Panc1 (cell line): ENCODE results near the gene AFG1L. TPM values are rescaled to one million over a fixed set of nuclear protein-coding genes. Genes with fewer than 3 reads are reported as not detected.

Experiments
- ATAC-seq: fragments of 200-7000 bp; cut with Tn5 transposase; 2 replicates; pipeline ENCODE4 v1.9.1; 2020; ENCODE audit warnings: mild to moderate bottlenecking, moderate library complexity
- BruUV-seq: library from RNA; stranded (reverse); fragments of 400-500 nt; replicated peaks from 2 replicates; lab custom pipeline; 2021; lab: Mats Ljungman, UMichigan
- CTCF ChIA-PET: fragments of 300-600 bp; sonication (Branson Sonifier 250); formaldehyde crosslinking; loops from one replicate; lab custom pipeline; 2022; ENCODE audit warnings: antibody characterized with exemption; lab: Charles Lee
- POLR2A ChIA-PET: fragments of 300-600 bp; sonication (Branson Sonifier 250); formaldehyde crosslinking; loops from one replicate; lab custom pipeline; 2022; ENCODE audit warnings: antibody characterized with exemption; lab: Charles Lee
- DNase-seq: peaks from one replicate; pipeline ENCODE4 v3.0.0-alpha.2; 2010; ENCODE audit warnings: low read depth, low spot score
- H3K27ac ChIP-seq: 2 replicates; pipeline ENCODE4 v1.5.1; 2011; ENCODE audit warnings: mild to moderate bottlenecking, low read length, inconsistent platforms
- H3K27me3 ChIP-seq: fragments of 200-500 bp; sonication (Bioruptor generic); 2 replicates; pipeline ENCODE4 v1.6.0; 2014; ENCODE audit warnings: low read length, inconsistent platforms; ENCODE audit not compliant: control insufficient read depth, insufficient read depth
- H3K36me3 ChIP-seq: fragments of 200-500 bp; sonication (Bioruptor generic); 2 replicates; pipeline ENCODE4 v1.5.1; 2014; ENCODE audit warnings: inconsistent platforms, mild to moderate bottlenecking, low read length, moderate library complexity; ENCODE audit not compliant: control insufficient read depth, insufficient read depth
- H3K4me1 ChIP-seq: 2 replicates; pipeline ENCODE4 v1.5.1; 2011; ENCODE audit warnings: inconsistent platforms, mild to moderate bottlenecking, low read length, moderate library complexity; ENCODE audit not compliant: control insufficient read depth, insufficient read depth
- H3K4me3 ChIP-seq, 2 experiments: 2 replicates each; pipeline ENCODE4 v1.5.1; 2011 to 2012; ENCODE audit warnings: low read depth in 2 of 2, low read length in 2 of 2, mild to moderate bottlenecking in 2 of 2, inconsistent platforms in 1 of 2, moderate library complexity in 1 of 2
- H3K9me3 ChIP-seq: fragments of 200-500 bp; sonication (Bioruptor generic); 2 replicates; pipeline ENCODE4 v1.5.1; 2014; ENCODE audit warnings: low read depth, mild to moderate bottlenecking, inconsistent platforms, low read length, moderate library complexity; ENCODE audit not compliant: control insufficient read depth, insufficient read depth
- POLR2AphosphoS5 ChIP-seq: IDR thresholded peaks from 2 replicates; pipeline ENCODE4 v1.6.1; 2012; ENCODE audit warnings: mild to moderate bottlenecking, low read depth, low read length, moderate library complexity
- SIN3A ChIP-seq: IDR thresholded peaks from 2 replicates; pipeline ENCODE4 v1.6.1; 2012; ENCODE audit warnings: low read depth, mild to moderate bottlenecking, low read length, moderate library complexity, borderline replicate concordance; ENCODE audit not compliant: insufficient read depth
- TCF7L2 ChIP-seq: IDR thresholded peaks from 2 replicates; pipeline ENCODE4 v1.6.1; 2011; ENCODE audit warnings: mild to moderate bottlenecking, low read depth, low read length, inconsistent platforms
- in situ Hi-C: cut with HindIII; loops from 2 replicates; pipeline ENCODE4 v1.10.0; 2016; ENCODE audit warnings: low sequenced_read_pairs, low pct_unique_long_range_greater_than_20kb
- intact Hi-C: fragments of 100-400 bp; cut with micrococcal nuclease; formaldehyde crosslinking; loops from one replicate; pipeline ENCODE4 v1.10.0; 2022; ENCODE audit not compliant: unreplicated experiment
- total RNA-seq: library from RNA; stranded (reverse); gene quantifications from one replicate; pipeline ENCODE4 v1.2.1, GENCODE V29; 2021; ENCODE audit not compliant: unreplicated experiment
- TF ChIP-seq, protein P1 (sequence below): fragments of 450-650 bp; IDR thresholded peaks from 2 replicates; pipeline ENCODE4 v1.5.1; 2017; ENCODE audit warnings: mild to moderate bottlenecking
- TF ChIP-seq, protein P2 (sequence below), 2 experiments: IDR thresholded peaks; 2 replicates each; pipeline ENCODE4 v1.6.1; 2011 to 2012; ENCODE audit warnings: low read depth in 2 of 2, control low read depth in 1 of 2, low read length in 1 of 2, mild to moderate bottlenecking in 1 of 2, moderate library complexity in 1 of 2; ENCODE audit not compliant: insufficient read depth in 1 of 2

The AFG1L gene
- total RNA-seq, 1 experiment from 2014 or later: 12.4 TPM

DNA sequence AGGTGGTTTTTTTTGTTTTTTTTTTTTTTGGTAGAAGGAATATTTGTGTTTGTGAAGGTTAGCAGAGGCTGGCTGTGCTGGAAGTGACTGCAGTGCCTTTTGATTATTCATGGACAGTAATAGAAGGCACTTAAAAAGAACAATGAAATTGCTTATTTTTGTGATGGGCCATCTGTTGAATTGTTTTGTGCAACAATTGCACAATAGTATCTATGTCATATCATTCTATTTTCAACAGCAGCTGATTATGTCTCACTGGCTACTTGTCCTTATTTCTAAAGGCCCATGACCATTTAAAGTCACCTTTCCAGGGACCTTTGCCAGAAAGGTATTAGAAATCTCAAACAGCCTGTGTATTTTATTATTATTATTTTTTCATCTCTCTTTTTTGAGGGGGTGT, 70.6 kb downstream of the AFG1L start:
- DNase-seq: no peak
- ChIA-PET POLR2A (interaction anchor here (0.7 kb wide), 1 partner anchor 67 kb away, joined by 14 read pairs; no protein-coding TSS in a partner anchor), CTCF (no interaction called here)
- no peak overlapping the region for H3K4me3 ChIP-seq
- BruUV-seq: no TSS peak
- H3K9me3 ChIP-seq: no peaks in the 10 kb centered on the region
- H3K27ac ChIP-seq: no peak overlapping the region
- in situ Hi-C loops (no loop called here), intact Hi-C loops (no loop called here)
- no peak for TF ChIP-seq TCF7L2
- TF ChIP-seq POLR2AphosphoS5: no peak
- H3K4me1 ChIP-seq: no peaks in the 10 kb centered on the region
- H3K27me3 ChIP-seq: no peaks in the 10 kb centered on the region
- no peak for ATAC-seq
- no peaks in the 10 kb centered on the region for H3K36me3 ChIP-seq

GRCh38 chr6:108366236-108366635, 71.4 kb downstream of the AFG1L start:
- Histone ChIP-seq H3K9me3 (no peaks in the 10 kb centered on the region), H3K36me3 (no peaks in the 10 kb centered on the region), H3K4me1 (no peaks in the 10 kb centered on the region), H3K4me3 (no peak overlapping the region), H3K27ac (no peak overlapping the region), H3K27me3 (no peaks in the 10 kb centered on the region)
- intact Hi-C loops: no loop called here
- TF ChIP-seq, protein P1, sequence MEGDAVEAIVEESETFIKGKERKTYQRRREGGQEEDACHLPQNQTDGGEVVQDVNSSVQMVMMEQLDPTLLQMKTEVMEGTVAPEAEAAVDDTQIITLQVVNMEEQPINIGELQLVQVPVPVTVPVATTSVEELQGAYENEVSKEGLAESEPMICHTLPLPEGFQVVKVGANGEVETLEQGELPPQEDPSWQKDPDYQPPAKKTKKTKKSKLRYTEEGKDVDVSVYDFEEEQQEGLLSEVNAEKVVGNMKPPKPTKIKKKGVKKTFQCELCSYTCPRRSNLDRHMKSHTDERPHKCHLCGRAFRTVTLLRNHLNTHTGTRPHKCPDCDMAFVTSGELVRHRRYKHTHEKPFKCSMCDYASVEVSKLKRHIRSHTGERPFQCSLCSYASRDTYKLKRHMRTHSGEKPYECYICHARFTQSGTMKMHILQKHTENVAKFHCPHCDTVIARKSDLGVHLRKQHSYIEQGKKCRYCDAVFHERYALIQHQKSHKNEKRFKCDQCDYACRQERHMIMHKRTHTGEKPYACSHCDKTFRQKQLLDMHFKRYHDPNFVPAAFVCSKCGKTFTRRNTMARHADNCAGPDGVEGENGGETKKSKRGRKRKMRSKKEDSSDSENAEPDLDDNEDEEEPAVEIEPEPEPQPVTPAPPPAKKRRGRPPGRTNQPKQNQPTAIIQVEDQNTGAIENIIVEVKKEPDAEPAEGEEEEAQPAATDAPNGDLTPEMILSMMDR: no peak
- TF ChIP-seq POLR2AphosphoS5 (no peak), TCF7L2 (no peak), SIN3A (no peak)
- TF ChIP-seq, protein P2, sequence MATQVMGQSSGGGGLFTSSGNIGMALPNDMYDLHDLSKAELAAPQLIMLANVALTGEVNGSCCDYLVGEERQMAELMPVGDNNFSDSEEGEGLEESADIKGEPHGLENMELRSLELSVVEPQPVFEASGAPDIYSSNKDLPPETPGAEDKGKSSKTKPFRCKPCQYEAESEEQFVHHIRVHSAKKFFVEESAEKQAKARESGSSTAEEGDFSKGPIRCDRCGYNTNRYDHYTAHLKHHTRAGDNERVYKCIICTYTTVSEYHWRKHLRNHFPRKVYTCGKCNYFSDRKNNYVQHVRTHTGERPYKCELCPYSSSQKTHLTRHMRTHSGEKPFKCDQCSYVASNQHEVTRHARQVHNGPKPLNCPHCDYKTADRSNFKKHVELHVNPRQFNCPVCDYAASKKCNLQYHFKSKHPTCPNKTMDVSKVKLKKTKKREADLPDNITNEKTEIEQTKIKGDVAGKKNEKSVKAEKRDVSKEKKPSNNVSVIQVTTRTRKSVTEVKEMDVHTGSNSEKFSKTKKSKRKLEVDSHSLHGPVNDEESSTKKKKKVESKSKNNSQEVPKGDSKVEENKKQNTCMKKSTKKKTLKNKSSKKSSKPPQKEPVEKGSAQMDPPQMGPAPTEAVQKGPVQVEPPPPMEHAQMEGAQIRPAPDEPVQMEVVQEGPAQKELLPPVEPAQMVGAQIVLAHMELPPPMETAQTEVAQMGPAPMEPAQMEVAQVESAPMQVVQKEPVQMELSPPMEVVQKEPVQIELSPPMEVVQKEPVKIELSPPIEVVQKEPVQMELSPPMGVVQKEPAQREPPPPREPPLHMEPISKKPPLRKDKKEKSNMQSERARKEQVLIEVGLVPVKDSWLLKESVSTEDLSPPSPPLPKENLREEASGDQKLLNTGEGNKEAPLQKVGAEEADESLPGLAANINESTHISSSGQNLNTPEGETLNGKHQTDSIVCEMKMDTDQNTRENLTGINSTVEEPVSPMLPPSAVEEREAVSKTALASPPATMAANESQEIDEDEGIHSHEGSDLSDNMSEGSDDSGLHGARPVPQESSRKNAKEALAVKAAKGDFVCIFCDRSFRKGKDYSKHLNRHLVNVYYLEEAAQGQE (IDR thresholded peaks at IDR 0.05; ENCODE audit: insufficient read depth in 1 of 2, low read depth in 2 of 2, low read length in 1 of 2): no peak
- no peak for ATAC-seq
- BruUV-seq: no TSS peak
- no peak for DNase-seq
- ChIA-PET CTCF (no interaction called here), POLR2A (no interaction called here)
- in situ Hi-C loops: no loop called here

DNA sequence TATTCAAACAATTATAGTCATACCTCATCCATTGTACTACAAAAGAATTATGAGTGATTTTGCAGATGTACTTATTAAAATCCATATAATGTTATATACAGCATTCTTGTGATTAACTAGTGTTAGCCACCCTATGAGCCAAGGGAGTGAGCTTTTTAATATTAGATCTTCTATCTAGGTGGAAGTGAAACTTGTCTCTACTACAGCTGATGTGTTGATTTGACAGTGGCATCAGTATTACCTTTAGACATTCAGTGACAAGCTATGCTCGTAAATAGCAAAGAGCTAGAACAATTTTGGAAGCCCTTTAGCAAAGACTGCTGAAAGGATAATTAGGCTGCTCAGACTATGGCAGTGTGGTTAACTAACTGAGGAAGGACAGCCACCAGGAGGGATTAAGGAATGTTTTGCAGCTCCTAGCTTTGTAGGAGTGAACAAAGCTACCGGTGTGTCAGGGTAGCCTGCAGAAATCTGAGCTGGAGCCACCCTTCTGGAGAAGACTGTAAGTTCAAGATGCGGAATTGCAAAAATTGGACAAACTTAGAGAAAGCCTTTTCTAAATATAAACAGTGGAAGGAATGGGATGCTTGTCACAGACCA, 73.7 kb downstream of the AFG1L start:
- ChIA-PET CTCF (interaction anchor here (0.8 kb wide), 1 partner anchor 123 kb away, joined by 3 read pairs; no protein-coding TSS in a partner anchor), POLR2A (interaction anchor here (0.6 kb wide), 1 partner anchor 1029 kb away, joined by 6 read pairs; no protein-coding TSS in a partner anchor)
- no peak for ATAC-seq
- intact Hi-C loops (no loop called here), in situ Hi-C loops (no loop called here)
- TF ChIP-seq SIN3A: no peak
- TF ChIP-seq, protein P1: no peak
- TF ChIP-seq POLR2AphosphoS5: no peak
- TF ChIP-seq TCF7L2: no peak
- TF ChIP-seq, protein P2 (IDR thresholded peaks at IDR 0.05; ENCODE audit: insufficient read depth in 1 of 2, low read depth in 2 of 2, low read length in 1 of 2): no peak
- no peak for DNase-seq
- Histone ChIP-seq H3K9me3 (no peaks in the 10 kb centered on the region), H3K27ac (no peak overlapping the region), H3K4me1 (no peaks in the 10 kb centered on the region), H3K36me3 (no peaks in the 10 kb centered on the region), H3K27me3 (no peaks in the 10 kb centered on the region), H3K4me3 (no peak overlapping the region)
- BruUV-seq: no TSS peak
